Vagina (tissue), 2 donors: ENCODE results near the gene HNRNPLL.

Experiments
- POLR2A ChIP-seq, 2 donors: fragments of 450-650 bp; IDR thresholded peaks; one replicate each; pipeline ENCODE4 v1.6.1; 2017; ENCODE audit warnings: antibody characterized with exemption in 2 of 2, mild to moderate bottlenecking in 2 of 2, moderate library complexity in 2 of 2
- POLR2AphosphoS5 ChIP-seq, 2 donors: sonication (generic); formaldehyde crosslinking; IDR thresholded peaks; one replicate each; pipeline ENCODE4 v1.9.0; 2017; ENCODE audit warnings: antibody characterized with exemption in 2 of 2, mild to moderate bottlenecking in 2 of 2, low read depth in 1 of 2; ENCODE audit not compliant: insufficient read depth in 1 of 2

DNA sequence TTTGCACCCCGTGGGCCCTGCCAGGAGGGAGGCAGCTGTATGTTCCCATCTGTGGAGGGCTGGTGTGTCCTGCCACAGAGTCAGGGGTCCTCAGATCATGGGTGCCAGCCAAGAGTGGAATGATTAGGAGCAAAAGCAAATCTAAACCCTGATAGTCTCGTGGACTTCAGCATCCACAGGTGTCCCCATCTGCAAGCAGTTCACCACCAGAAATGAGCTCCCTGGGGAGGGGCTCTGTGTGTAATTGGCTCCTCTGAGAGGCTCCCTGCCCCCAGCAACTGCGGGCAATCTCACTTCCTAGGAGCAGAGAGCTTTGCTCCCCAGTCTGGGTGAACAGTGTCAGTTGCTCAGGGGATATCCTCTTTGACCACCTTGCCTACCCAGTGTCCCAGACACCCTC lies 78.1 kb downstream of the HNRNPLL start:
- TF ChIP-seq POLR2AphosphoS5 (IDR thresholded peaks at IDR 0.05; ENCODE audit: insufficient read depth in 1 of 2, low read depth in 1 of 2) (no peak), POLR2A (IDR thresholded peaks at IDR 0.05) (no peak)
